GM23248 (cell line): ENCODE data around the gene EFHC1.

Experiments used
- EZH2 ChIP-seq: fragments of 200-600 bp; sonication (generic); IDR thresholded peaks from 2 replicates; pipeline ENCODE4 v1.6.1; 2018; ENCODE audit warnings: antibody characterized with exemption, mild to moderate bottlenecking; ENCODE audit not compliant: insufficient read depth, poor library complexity, severe bottlenecking
- EZH2phosphoT487 ChIP-seq: fragments of 200-600 bp; sonication (generic); IDR thresholded peaks from 2 replicates; pipeline ENCODE4 v1.6.1; 2018; ENCODE audit warnings: antibody characterized with exemption, moderate library complexity, mild to moderate bottlenecking, low read depth; ENCODE audit not compliant: insufficient read depth

DNA sequence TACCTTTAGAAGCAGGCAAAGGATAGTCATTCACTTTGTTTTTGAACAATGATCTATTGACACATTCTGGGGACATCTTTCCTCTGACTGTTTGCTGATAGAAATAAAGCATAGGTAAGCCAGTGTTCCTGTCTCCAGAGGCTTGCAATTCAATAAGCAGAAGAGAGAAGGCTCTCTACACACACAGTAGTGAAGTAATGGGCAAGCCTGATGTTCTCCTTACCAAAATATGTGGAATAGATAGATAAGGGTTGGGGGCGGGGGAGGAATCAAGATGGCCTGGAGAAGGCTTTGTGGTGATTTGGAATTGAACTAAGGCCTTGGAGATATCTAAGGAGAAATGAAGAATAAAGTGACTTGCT lies 30.9 kb upstream of the EFHC1 start:
- TF ChIP-seq EZH2phosphoT487 = no peak
- TF ChIP-seq EZH2 = no peak
